Measurements from ENCODE around the gene SCN5A.

SCN5A gene

GRCh38 chr3:38595393-38595792, 54.1 kb downstream of the SCN5A start:
- H3K4me1 ChIP-seq, result no peaks in the 10 kb centered on the region
- H3K36me3 ChIP-seq, result no peaks in the 10 kb centered on the region
- H4K20me1 ChIP-seq, result no peaks in the 10 kb centered on the region
- H3K4me2 ChIP-seq, result no peak overlapping the region
- no peaks in the 10 kb centered on the region for H3K27me3 ChIP-seq
- no peak overlapping the region for H3K4me3 ChIP-seq
- H3K9ac ChIP-seq, result no peak overlapping the region
- TF ChIP-seq Cebpa-rat (IDR thresholded peaks at IDR 0.05), result no peak
- no peak overlapping the region for H3K27ac ChIP-seq
- no peaks in the 10 kb centered on the region for H3K9me3 ChIP-seq (replicated peaks in 1 of 11)

- Histone ChIP-seq H3K4me2 (no peak overlapping the region), H3K36me3 (no peaks in the 10 kb centered on the region), H3K9me3 (replicated peaks in 1 of 11) (no peaks in the 10 kb centered on the region), H3K4me3 (no peak overlapping the region), H3K27me3 (no peaks in the 10 kb centered on the region), H4K20me1 (no peaks in the 10 kb centered on the region), H3K27ac (no peak overlapping the region), H3K9ac (no peak overlapping the region), H3K4me1 (peaks cover 0 to 3% (median 0%) of the 10 kb centered on the region in 10 experiments; a peak in 1 of 20 replicates)
- TF ChIP-seq Cebpa-rat (IDR thresholded peaks at IDR 0.05), result no peak
Observed at GRCh38 chr3:38590521-38590920, 59.0 kb downstream of the SCN5A start.

- no peaks in the 10 kb centered on the region for H3K9me3 ChIP-seq (replicated peaks in 1 of 11)
- no peaks in the 10 kb centered on the region for H3K27me3 ChIP-seq
- no peak overlapping the region for H3K27ac ChIP-seq
- H3K4me3 ChIP-seq, result no peak overlapping the region
- no peak overlapping the region for H3K4me2 ChIP-seq
- no peak for TF ChIP-seq Cebpa-rat (IDR thresholded peaks at IDR 0.05)
- H4K20me1 ChIP-seq, result no peaks in the 10 kb centered on the region
- no peaks in the 10 kb centered on the region for H3K36me3 ChIP-seq
- peaks cover 0 to 3% (median 0%) of the 10 kb centered on the region in 10 experiments; a peak in 1 of 20 replicates for H3K4me1 ChIP-seq
- no peak overlapping the region for H3K9ac ChIP-seq
Observed at GRCh38 chr3:38588995-38589937, 60.2 kb downstream of the SCN5A start.

DNA sequence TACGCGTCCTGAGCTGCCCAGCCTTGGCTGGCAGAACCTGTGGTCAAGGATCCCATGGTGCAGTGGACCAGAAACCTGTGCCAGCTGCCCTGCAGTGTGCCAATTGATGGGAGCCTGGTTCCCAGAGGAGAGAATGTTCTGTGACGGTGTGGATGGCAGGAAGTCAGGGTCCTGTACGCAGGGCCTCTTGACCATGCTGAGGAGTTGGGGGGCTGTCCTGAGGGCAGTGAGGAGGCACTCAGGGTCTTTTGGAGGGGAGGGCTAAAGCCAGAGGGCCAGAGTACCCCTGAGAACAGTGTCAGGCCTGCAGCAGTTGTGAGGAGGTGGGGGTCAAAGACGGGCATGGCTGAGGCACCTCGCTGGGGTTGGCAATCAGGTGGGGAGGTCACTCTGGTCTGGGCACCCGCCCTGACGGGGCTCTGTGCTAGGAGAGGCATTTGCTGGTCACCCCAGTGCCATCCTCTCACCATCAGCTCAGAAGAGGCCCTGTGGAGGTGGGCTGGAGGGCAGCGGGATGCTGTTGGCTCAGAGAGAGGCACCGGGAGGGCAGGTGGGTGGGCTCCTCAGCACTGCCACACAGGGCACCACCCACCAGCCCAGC, 61.0 kb downstream of the SCN5A start:
- no peak for TF ChIP-seq Cebpa-rat (IDR thresholded peaks at IDR 0.05)
- Histone ChIP-seq H3K9me3 (replicated peaks in 1 of 11) (no peaks in the 10 kb centered on the region), H3K27me3 (no peaks in the 10 kb centered on the region), H3K4me3 (no peak overlapping the region), H3K9ac (no peak overlapping the region), H3K36me3 (no peaks in the 10 kb centered on the region), H3K27ac (no peak overlapping the region), H3K4me2 (no peak overlapping the region), H4K20me1 (no peaks in the 10 kb centered on the region), H3K4me1 (peaks cover 0 to 3% (median 0%) of the 10 kb centered on the region in 10 experiments; a peak in 1 of 20 replicates)

DNA sequence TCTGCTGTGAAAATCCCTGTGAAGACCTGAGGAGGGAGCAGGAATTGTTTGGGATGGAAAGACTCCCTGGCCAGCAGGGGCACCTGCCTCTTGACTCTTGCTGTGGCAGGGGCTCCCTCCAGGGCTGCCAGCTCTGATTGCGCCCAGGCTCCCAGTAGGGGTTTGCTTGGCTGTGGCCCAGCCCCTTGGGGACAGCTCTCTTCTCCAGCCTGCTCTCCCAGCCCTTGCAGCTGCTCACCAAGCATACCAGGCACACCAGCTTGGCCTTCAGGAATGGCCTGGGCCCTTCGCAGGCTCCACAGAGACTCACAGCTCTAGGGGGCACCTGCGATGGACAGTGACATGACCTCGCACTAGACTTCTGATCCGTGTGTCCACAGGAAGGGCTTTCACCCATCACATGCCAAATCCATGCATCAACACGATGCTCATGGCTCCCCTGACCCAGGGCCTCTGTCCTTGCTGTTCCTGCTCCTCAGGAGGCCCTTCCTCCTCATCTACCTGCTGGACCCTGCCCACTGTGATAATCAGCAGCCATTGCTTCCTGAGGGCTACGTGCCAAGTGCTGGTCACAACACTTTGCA, 61.8 kb downstream of the SCN5A start:
- Histone ChIP-seq H3K9me3 (replicated peaks in 1 of 11) (no peaks in the 10 kb centered on the region), H4K20me1 (no peaks in the 10 kb centered on the region), H3K27ac (no peak overlapping the region), H3K27me3 (no peaks in the 10 kb centered on the region), H3K9ac (no peak overlapping the region), H3K4me2 (no peak overlapping the region), H3K4me1 (peaks cover 5 to 10% (median 7%) of the 10 kb centered on the region in 10 experiments; a peak in 18 of 20 replicates), H3K36me3 (no peaks in the 10 kb centered on the region), H3K4me3 (no peak overlapping the region)
- no peak for TF ChIP-seq Cebpa-rat (IDR thresholded peaks at IDR 0.05)

DNA sequence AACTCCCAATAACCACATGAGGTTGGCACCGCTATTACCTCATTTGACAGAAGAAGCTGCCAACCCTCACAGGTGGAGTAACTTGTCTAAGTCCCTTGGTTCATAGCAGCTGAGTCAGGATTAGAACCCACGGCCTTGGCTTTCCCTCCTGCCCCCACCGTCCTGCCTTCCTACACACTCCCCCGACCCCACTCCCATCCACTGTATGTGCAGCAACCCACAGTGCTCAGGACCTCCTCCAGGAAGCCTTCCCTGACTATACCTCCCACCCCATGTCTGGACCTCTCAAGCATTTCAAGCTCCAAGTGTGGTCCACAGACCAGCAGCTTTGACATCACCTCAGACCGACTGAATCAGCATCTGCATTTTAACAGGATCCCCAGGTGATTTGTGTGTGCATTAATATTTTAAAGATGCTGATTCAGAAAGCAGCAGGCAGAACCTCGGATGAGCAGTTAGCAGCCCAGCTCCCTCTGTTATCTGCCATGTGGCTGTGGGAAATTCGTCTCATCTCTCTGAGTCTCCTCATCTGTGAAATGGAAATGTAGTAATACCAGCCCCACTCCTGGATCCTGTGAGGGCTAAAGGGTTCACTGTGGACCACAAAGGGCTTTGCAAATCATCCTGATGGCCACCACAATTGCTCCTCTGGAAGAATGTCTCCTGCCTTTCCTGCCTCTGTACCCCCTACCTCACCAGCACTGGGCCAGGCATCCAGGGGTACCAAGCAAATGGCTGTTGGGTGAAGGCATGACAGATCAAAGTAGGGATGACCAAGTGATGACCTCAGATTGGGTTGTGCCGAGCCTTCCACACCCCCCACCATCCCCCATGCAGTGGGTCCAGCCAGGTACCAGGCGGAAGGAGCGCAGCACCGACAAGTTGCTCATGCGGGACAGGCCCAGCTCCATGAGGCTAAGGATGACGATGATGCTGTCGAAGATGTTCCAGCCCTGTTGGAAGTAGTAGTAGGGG, 62.7 kb downstream of the SCN5A start:
- TF ChIP-seq Cebpa-rat (IDR thresholded peaks at IDR 0.05), result no peak
- Histone ChIP-seq H3K27me3 (no peaks in the 10 kb centered on the region), H3K27ac (no peak overlapping the region), H3K4me2 (no peak overlapping the region), H3K4me3 (no peak overlapping the region), H3K9ac (no peak overlapping the region), H3K9me3 (replicated peaks in 1 of 11) (no peaks in the 10 kb centered on the region), H4K20me1 (no peaks in the 10 kb centered on the region), H3K4me1 (peaks cover 9 to 14% (median 11%) of the 10 kb centered on the region in 10 experiments; a peak in 19 of 20 replicates), H3K36me3 (no peaks in the 10 kb centered on the region)

- no peak overlapping the region for H3K27ac ChIP-seq
- TF ChIP-seq Cebpa-rat (IDR thresholded peaks at IDR 0.05), result no peak
- no peaks in the 10 kb centered on the region; a peak in 1 of 22 replicates for H4K20me1 ChIP-seq
- no peaks in the 10 kb centered on the region for H3K27me3 ChIP-seq
- H3K9me3 ChIP-seq (replicated peaks in 1 of 11), result no peaks in the 10 kb centered on the region
- no peaks in the 10 kb centered on the region for H3K36me3 ChIP-seq
- no peak overlapping the region for H3K4me2 ChIP-seq
- H3K4me3 ChIP-seq, result no peak overlapping the region
- H3K9ac ChIP-seq, result no peak overlapping the region
- peaks cover 17 to 23% (median 21%) of the 10 kb centered on the region in 10 experiments for H3K4me1 ChIP-seq
Observed at GRCh38 chr3:38585791-38586420, 63.6 kb downstream of the SCN5A start.

- no peaks in the 10 kb centered on the region for H3K27me3 ChIP-seq
- no peak overlapping the region for H3K27ac ChIP-seq
- H3K4me1 ChIP-seq, result peaks cover 32 to 43% (median 39%) of the 10 kb centered on the region in 10 experiments
- H3K9me3 ChIP-seq (replicated peaks in 1 of 11), result no peaks in the 10 kb centered on the region
- no peak overlapping the region for H3K4me3 ChIP-seq
- H3K36me3 ChIP-seq, result no peaks in the 10 kb centered on the region
- H3K4me2 ChIP-seq, result no peak overlapping the region; a peak in 1 of 22 replicates
- no peak overlapping the region for H3K9ac ChIP-seq
- TF ChIP-seq Cebpa-rat (IDR thresholded peaks at IDR 0.05), result no peak
- H4K20me1 ChIP-seq, result no peaks in the 10 kb centered on the region; a peak in 1 of 22 replicates
Observed at GRCh38 chr3:38583688-38584087, 65.8 kb downstream of the SCN5A start.

Data from BLaER1 treated with 17β-estradiol and CSF1 and Interleukin-3, amounts not matched to agents 10 nM and 100 nM (cell line).